HepG2 (cell line): ENCODE data around the gene ADARB1. TPM values are rescaled to one million over a fixed set of nuclear protein-coding genes. Genes with fewer than 3 reads are reported as not detected.

Experiments used
- ATAC-seq: fragments of 200-7000 bp; cut with Tn5 transposase; 3 replicates; pipeline ENCODE4 v1.9.1; 2020; ENCODE audit warnings: mild to moderate bottlenecking, moderate library complexity
- BruUV-seq: library from RNA; stranded (reverse); fragments of 400-500 nt; replicated peaks from 2 replicates; lab custom pipeline; 2021; lab: Mats Ljungman, UMichigan
- CTCF ChIA-PET: fragments of 300-600 bp; formaldehyde crosslinking; extraction: SDS; loops from one replicate; lab custom pipeline; 2021; ENCODE audit warnings: low total read pairs, inconsistent platforms, low intra/inter-chr PET ratio; lab: Yijun Ruan, JAX
- POLR2A ChIA-PET: fragments of 350-600 bp; sonication (Branson Sonifier 250); formaldehyde crosslinking; loops from one replicate; lab custom pipeline; 2020; ENCODE audit warnings: antibody characterized with exemption, inconsistent platforms; lab: Yijun Ruan, JAX
- DNase-seq: peaks from one replicate; pipeline ENCODE4 v3.0.0-alpha.2; 2015; ENCODE audit warnings: low spot score
- FAIRE-seq: peaks from 3 replicates; lab custom pipeline; 2011; peaks lifted over from hg19 to GRCh38; lab: Jason Lieb, UNC
- H2AFZ ChIP-seq: one replicate; pipeline ENCODE4 v1.6.1; 2011; ENCODE audit warnings: low read length, inconsistent platforms
- H3K27ac ChIP-seq: fragments of 300-600 bp; 3 replicates; pipeline ENCODE4 v1.8.0; 2011; ENCODE audit warnings: mixed run types, mild to moderate bottlenecking, mixed read lengths, low read length, inconsistent platforms; ENCODE audit not compliant: insufficient read depth; ENCODE audit errors: extremely low read length
- H3K27me3 ChIP-seq, 2 experiments: fragments of 200-600 bp in 1 of 2; 2 replicates in 1 of 2; 3 replicates in 1 of 2; pipeline versions ENCODE4 v1.6.0 to v1.8.0; 2011; ENCODE audit warnings: low read length in 2 of 2, mild to moderate bottlenecking in 2 of 2, moderate library complexity in 2 of 2, inconsistent platforms in 1 of 2; ENCODE audit not compliant: insufficient read depth in 2 of 2, control insufficient read depth in 1 of 2
- H3K36me3 ChIP-seq, 2 experiments: fragments of 200-600 bp in 1 of 2; replicated peaks in 1 of 2; 2 replicates in 1 of 2; 3 replicates in 1 of 2; pipeline versions ENCODE4 v1.5.1 to v1.8.0; 2011; ENCODE audit warnings: low read length in 2 of 2, inconsistent platforms in 1 of 2; ENCODE audit not compliant: insufficient read depth in 2 of 2, control insufficient read depth in 1 of 2
- H3K4me1 ChIP-seq: 2 replicates; pipeline ENCODE4 v1.5.1; 2012; ENCODE audit warnings: low read length, inconsistent platforms; ENCODE audit not compliant: insufficient read depth
- H3K4me2 ChIP-seq: 2 replicates; pipeline ENCODE4 v1.6.0; 2011; ENCODE audit warnings: low read depth, low read length, inconsistent platforms
- H3K4me3 ChIP-seq, 3 experiments: fragments of 200-600 bp in 1 of 3; sonication (generic), shearing (Covaris generic) in 1 of 3; replicated peaks in 1 of 3; 2 replicates each; pipeline ENCODE4 v1.5.1; 2011 to 2016; ENCODE audit warnings: low read length in 3 of 3, inconsistent platforms in 2 of 3, low read depth in 2 of 3, mild to moderate bottlenecking in 2 of 3, control low read depth in 1 of 3, mixed read lengths in 1 of 3; ENCODE audit not compliant: insufficient read depth in 1 of 3
- H3K79me2 ChIP-seq: one replicate; pipeline ENCODE4 v1.6.1; 2011; ENCODE audit warnings: low read length, inconsistent platforms; ENCODE audit not compliant: insufficient read depth
- H3K9ac ChIP-seq: 2 replicates; pipeline ENCODE4 v1.6.0; 2011; ENCODE audit warnings: mild to moderate bottlenecking, low read depth, low read length, inconsistent platforms; ENCODE audit not compliant: insufficient read depth
- H3K9me3 ChIP-seq: 2 replicates; pipeline ENCODE4 v1.5.1; 2012; ENCODE audit warnings: mild to moderate bottlenecking, low read length
- H4K20me1 ChIP-seq: 2 replicates; pipeline ENCODE4 v1.6.0; 2011; ENCODE audit warnings: inconsistent platforms, mild to moderate bottlenecking, low read length, moderate library complexity; ENCODE audit not compliant: insufficient read depth
- AGO2 ChIP-seq: fragments of 200-400 bp; formaldehyde crosslinking; optimal IDR thresholded peaks from 2 replicates; pipeline ENCODE3; 2017; ENCODE audit warnings: mild to moderate bottlenecking, low read depth, low read length, moderate library complexity
- ATF7-NPFF ChIP-seq: sonication (generic); formaldehyde crosslinking; IDR thresholded peaks from 2 replicates; pipeline ENCODE4 v1.8.1; 2023; ENCODE audit warnings: mild to moderate bottlenecking, low read depth, missing genetic modification reagents, moderate library complexity
- CEBPB ChIP-seq: IDR thresholded peaks from 2 replicates; pipeline ENCODE4 v1.6.1; 2011; ENCODE audit warnings: low read depth, low read length, improper control_type of control experiment, borderline replicate concordance
- CEBPG ChIP-seq: IDR thresholded peaks from 2 replicates; pipeline ENCODE4 v1.6.1; 2016
- CREM ChIP-seq, 2 experiments: sonication (generic) in 1 of 2; formaldehyde crosslinking in 1 of 2; IDR thresholded peaks; 2 replicates each; pipeline versions ENCODE4 v1.4.0 to v1.6.1; 2016 to 2020; ENCODE audit warnings: antibody characterized with exemption in 1 of 2, mild to moderate bottlenecking in 1 of 2, missing genetic modification reagents in 1 of 2
- MNT ChIP-seq: fragments of 450-650 bp; IDR thresholded peaks from 2 replicates; pipeline ENCODE4 v1.6.1; 2016
- NFRKB ChIP-seq: fragments of 450-650 bp; IDR thresholded peaks from 2 replicates; pipeline ENCODE4 v1.6.1; 2017
- RBAK ChIP-seq: sonication (generic); formaldehyde crosslinking; IDR thresholded peaks from 2 replicates; pipeline ENCODE4 v1.5.1; 2020; ENCODE audit warnings: mild to moderate bottlenecking, missing genetic modification reagents
- U2AF2 ChIP-seq: fragments of 200-400 bp; formaldehyde crosslinking; IDR thresholded peaks from 2 replicates; pipeline ENCODE4 v1.6.1; 2017; ENCODE audit warnings: low read depth, mild to moderate bottlenecking, low read length
- ZNF280D ChIP-seq: sonication (generic); formaldehyde crosslinking; IDR thresholded peaks from 2 replicates; pipeline ENCODE4 v1.5.1; 2020; ENCODE audit warnings: mild to moderate bottlenecking, missing genetic modification reagents
- ZNF333 ChIP-seq: sonication (generic); formaldehyde crosslinking; IDR thresholded peaks from 2 replicates; pipeline ENCODE4 v1.4.0; 2020; ENCODE audit warnings: mild to moderate bottlenecking, missing genetic modification reagents, borderline replicate concordance
- WGBS: methylation state at CpG from one replicate; pipeline ENCODE4 v1.1.6; 2017; ENCODE audit warnings: low lambda C conversion rate; 5-methylcytosine and 5-hydroxymethylcytosine counted together
- in situ Hi-C: cut with HindIII; loops from 2 replicates; pipeline ENCODE4 v1.10.0; 2017; ENCODE audit warnings: low pct_unique_long_range_greater_than_20kb; ENCODE audit not compliant: extremely low pct_ligation_motif_present
- intact Hi-C: fragments of 100-400 bp; cut with micrococcal nuclease; formaldehyde crosslinking; loops from one replicate; pipeline ENCODE4 v1.10.0; 2022; ENCODE audit not compliant: unreplicated experiment
- polyA plus RNA-seq, 8 experiments: library from polyadenylated mRNA; depleted of rRNA in 3 of 8; stranded (reverse) in 7 of 8; unstranded in 1 of 8; fragments of >200 nt; fragmentation: Illumina TruSeq in 4 of 8; extraction: Trizol in 4 of 8; gene quantifications; 2 replicates each; pipeline versions ENCODE4 v1.2.1 to v1.2.3, GENCODE V29; 2011 to 2016; ENCODE audit warnings: low read depth in 4 of 8, missing spikeins in 1 of 8, mixed read lengths in 1 of 8; ENCODE audit not compliant: insufficient read depth in 1 of 8
- total RNA-seq, 5 experiments: library from RNA; depleted of rRNA; stranded (reverse); fragments of >200 nt; fragmentation: Illumina TruSeq; extraction: Trizol; gene quantifications; 2 replicates each; pipeline ENCODE4 v1.2.3, GENCODE V29; 2016; ENCODE audit warnings: low read depth in 1 of 5

Gene ADARB1
- total and polyA plus RNA-seq, 2 of the 13 experiments (the other 11 are each of a cell fraction or from before 2014, with no cell fraction given) = 6.6 to 10.0 TPM

GRCh38 chr21:45250914-45251634 lies 176.7 kb downstream of the ADARB1 start:
- no peak for FAIRE-seq

GRCh38 chr21:45251635-45252447 lies 177.5 kb downstream of the ADARB1 start:
- no peaks in the 10 kb centered on the region for H3K36me3 ChIP-seq
- intact Hi-C loops (no loop called here), in situ Hi-C loops (no loop called here)
- peaks cover 34% of the 10 kb centered on the region for H3K4me1 ChIP-seq
- H3K9ac ChIP-seq = no peak overlapping the region
- no peak for ATAC-seq
- H3K9me3 ChIP-seq = peaks cover 4% of the 10 kb centered on the region; the same call in 1 of the 2 replicates
- no peak overlapping the region for H3K4me2 ChIP-seq
- H3K79me2 ChIP-seq = no peaks in the 10 kb centered on the region
- WGBS = 63% methylated on average over 12 of the region's 28 CpGs
- H2AFZ ChIP-seq = no peak overlapping the region
- H3K4me3 ChIP-seq = no peak overlapping the region
- ChIA-PET POLR2A (no interaction called here), CTCF (no interaction called here)
- no TSS peak for BruUV-seq
- no peak for FAIRE-seq
- H3K27ac ChIP-seq = no peak overlapping the region
- TF ChIP-seq NFRKB (no peak), ZNF280D (no peak), ZNF333 (CRISPR knock-in tag) (no peak), AGO2 (no peak), ATF7-NPFF (CRISPR knock-in tag) (no peak), CREM (IDR thresholded peaks at IDR 0.05) (no peak), CREM (CRISPR knock-in tag; IDR thresholded peaks at IDR 0.05) (no peak), MNT (peak; percentile 56; the same call in 1 of the 2 replicates), RBAK (CRISPR knock-in tag) (no peak)
- no peaks in the 10 kb centered on the region for H4K20me1 ChIP-seq
- H3K27me3 ChIP-seq = peaks cover 13 to 81% of the 10 kb centered on the region in 2 experiments
- DNase-seq = no peak

More at GRCh38 chr21:45250914-45251634, 176.7 kb downstream of the ADARB1 start:
- Histone ChIP-seq H3K79me2 (no peaks in the 10 kb centered on the region), H3K4me1 (peaks cover 27% of the 10 kb centered on the region), H3K36me3 (no peaks in the 10 kb centered on the region), H3K9me3 (peaks cover 4% of the 10 kb centered on the region; the same call in 1 of the 2 replicates), H3K27me3 (peaks cover 9 to 81% of the 10 kb centered on the region in 2 experiments; a peak in 4 of 5 replicates), H3K27ac (no peak overlapping the region), H4K20me1 (no peaks in the 10 kb centered on the region), H3K4me3 (no peak overlapping the region), H3K9ac (no peak overlapping the region), H3K4me2 (no peak overlapping the region), H2AFZ (no peak overlapping the region)
- ATAC-seq = no peak
- POLR2A ChIA-PET = no interaction called here
- DNase-seq = no peak
- WGBS = 28% methylated on average over 11 of the region's 14 CpGs
- TF ChIP-seq CEBPB (peak; percentile 74), CEBPG (CRISPR knock-in tag) (peak; percentile 30; the same call in 1 of the 2 replicates), U2AF2 (no peak)
- no TSS peak for BruUV-seq
- CTCF ChIA-PET = no interaction called here
- intact Hi-C loops = no loop called here
- in situ Hi-C loops = no loop called here
